HCT116 (cell line): ENCODE measurements around the gene NUDT9. TPM values are rescaled to one million over a fixed set of nuclear protein-coding genes. Genes with fewer than 3 reads are reported as not detected.
"Not testable (repeated sequence)": the region's sequence is repeated elsewhere in the genome, so short reads cannot be mapped to it uniquely, and the experiment has no call there.

ENCODE experiments used
- ATAC-seq: fragments of 200-7000 bp; cut with Tn5 transposase; 2 replicates; pipeline ENCODE4 v1.9.1; 2020; ENCODE audit warnings: mild to moderate bottlenecking, moderate library complexity
- BruUV-seq: library from RNA; stranded (reverse); fragments of 400-500 nt; replicated peaks from 2 replicates; lab custom pipeline; 2021; lab: Mats Ljungman, UMichigan
- CTCF ChIA-PET: fragments of 300-600 bp; sonication (Branson Sonifier 250); formaldehyde crosslinking; loops from one replicate; lab custom pipeline; 2021; ENCODE audit warnings: antibody characterized with exemption; lab: Charles Lee
- POLR2A ChIA-PET: fragments of 300-600, 350-600 bp; sonication (Branson Sonifier 250); formaldehyde crosslinking; loops from one replicate; lab custom pipeline; 2021; ENCODE audit warnings: antibody characterized with exemption; lab: Charles Lee
- RAD21 ChIA-PET, 2 experiments: fragments of 300-600 bp; sonication (Branson Sonifier 250); formaldehyde crosslinking; loops; one replicate each; lab custom pipeline; 2023; ENCODE audit warnings: low total read pairs in 2 of 2; ENCODE audit not compliant: uncharacterized antibody in 2 of 2, unreplicated experiment in 2 of 2, low non-redundant PET in 1 of 2; lab: Charles Lee
- DNase-seq: peaks from one replicate; pipeline ENCODE4 v3.0.0-alpha.2; 2010; ENCODE audit warnings: low read depth, low spot score
- H2AFZ ChIP-seq: fragments of 200-600 bp; shearing (Covaris generic), sonication (generic); 2 replicates; pipeline ENCODE4 v1.6.1; 2017; ENCODE audit warnings: low read depth, mixed run types, mixed read lengths, antibody characterized with exemption, low read length; ENCODE audit not compliant: poor library complexity, severe bottlenecking
- H3K27ac ChIP-seq: 2 replicates; pipeline ENCODE4 v1.5.1; 2012; ENCODE audit warnings: low read depth, low read length
- H3K27me3 ChIP-seq: fragments of 200-600 bp; sonication (generic); 2 replicates; pipeline ENCODE4 v1.6.1; 2016; ENCODE audit warnings: mixed run types, low read length, mixed read lengths; ENCODE audit not compliant: insufficient read depth
- H3K36me3 ChIP-seq, 2 experiments: fragments of 200-500 bp in 1 of 2; fragments of 200-600 bp in 1 of 2; sonication (Bioruptor generic) in 1 of 2; sonication (generic) in 1 of 2; 2 replicates each; pipeline versions ENCODE4 v1.5.1 to v1.6.1; 2014 to 2016; ENCODE audit warnings: low read length in 2 of 2, inconsistent platforms in 1 of 2, mixed read lengths in 1 of 2, mixed run types in 1 of 2; ENCODE audit not compliant: insufficient read depth in 2 of 2, control insufficient read depth in 1 of 2
- H3K4me1 ChIP-seq, 2 experiments: fragments of 200-600 bp in 1 of 2; sonication (generic) in 1 of 2; 2 replicates each; pipeline versions ENCODE4 v1.5.1 to v1.6.1; 2012 to 2017; ENCODE audit warnings: low read length in 2 of 2, inconsistent platforms in 1 of 2, mild to moderate bottlenecking in 1 of 2, mixed read lengths in 1 of 2, mixed run types in 1 of 2, moderate library complexity in 1 of 2; ENCODE audit not compliant: insufficient read depth in 2 of 2, control insufficient read depth in 1 of 2
- H3K4me2 ChIP-seq: fragments of 200-600 bp; sonication (generic); 2 replicates; pipeline ENCODE4 v1.6.1; 2017; ENCODE audit warnings: mixed run types, low read length, mixed read lengths
- H3K4me3 ChIP-seq, 2 experiments: fragments of 200-600 bp in 1 of 2; sonication (generic) in 1 of 2; replicated peaks in 1 of 2; 2 replicates each; pipeline ENCODE4 v1.5.1; 2011 to 2016; ENCODE audit warnings: low read length in 2 of 2, control low read depth in 1 of 2, low read depth in 1 of 2, mild to moderate bottlenecking in 1 of 2, mixed read lengths in 1 of 2, mixed run types in 1 of 2
- H3K79me2 ChIP-seq: fragments of 200-600 bp; sonication (generic); 2 replicates; pipeline ENCODE4 v1.6.1; 2017; ENCODE audit warnings: mild to moderate bottlenecking, mixed run types, low read length, moderate library complexity, mixed read lengths; ENCODE audit not compliant: insufficient read depth
- H3K9ac ChIP-seq: fragments of 200-600 bp; sonication (generic); 2 replicates; pipeline ENCODE4 v1.6.1; 2016; ENCODE audit warnings: low read length, mixed read lengths
- H3K9me2 ChIP-seq: fragments of 200-600 bp; sonication (generic), shearing (Covaris generic); 2 replicates; pipeline ENCODE4 v1.6.1; 2017; ENCODE audit warnings: mixed run types, mild to moderate bottlenecking, moderate library complexity; ENCODE audit not compliant: insufficient read depth
- H3K9me3 ChIP-seq, 2 experiments: fragments of 200-500 bp in 1 of 2; fragments of 200-600 bp in 1 of 2; sonication (Bioruptor generic) in 1 of 2; sonication (generic) in 1 of 2; 2 replicates each; pipeline ENCODE4 v1.6.1; 2014 to 2017; ENCODE audit warnings: low read length in 2 of 2, mixed read lengths in 2 of 2, inconsistent platforms in 1 of 2, low read depth in 1 of 2, mild to moderate bottlenecking in 1 of 2, mixed run types in 1 of 2, moderate library complexity in 1 of 2; ENCODE audit not compliant: control insufficient read depth in 1 of 2, insufficient read depth in 1 of 2
- H4K20me1 ChIP-seq: fragments of 200-600 bp; sonication (generic), shearing (Covaris generic); 2 replicates; pipeline ENCODE4 v1.6.1; 2017; ENCODE audit warnings: mixed run types, mild to moderate bottlenecking, moderate library complexity; ENCODE audit not compliant: insufficient read depth
- SP1 ChIP-seq: IDR thresholded peaks from 2 replicates; pipeline ENCODE4 v1.6.1; 2012; ENCODE audit warnings: low read depth
- intact Hi-C: fragments of 100-400 bp; cut with micrococcal nuclease; formaldehyde crosslinking; loops from 2 replicates; pipeline ENCODE4 v1.10.0; 2022
- total RNA-seq: library from RNA; stranded (reverse); gene quantifications from one replicate; pipeline ENCODE4 v1.2.1, GENCODE V29; 2021; ENCODE audit not compliant: unreplicated experiment
- TF ChIP-seq, protein P1 (sequence below), 3 experiments: fragments of 200-600 bp in 1 of 3; sonication (generic) in 1 of 3; IDR thresholded peaks in 2 of 3; conservative IDR thresholded peaks in 1 of 3; 2 replicates each; pipeline ENCODE4 v1.5.1; 2012 to 2017; ENCODE audit warnings: low read depth in 2 of 3, low read length in 2 of 3, antibody characterized with exemption in 1 of 3, borderline replicate concordance in 1 of 3, control low read depth in 1 of 3, mild to moderate bottlenecking in 1 of 3, mixed read lengths in 1 of 3, mixed run types in 1 of 3, moderate library complexity in 1 of 3; ENCODE audit not compliant: insufficient read depth in 1 of 3

The NUDT9 gene
- total RNA-seq, 1 experiment from 2014 or later = 13.5 TPM

GRCh38 chr4:87423317-87424098, 1.1 kb downstream of the NUDT9 start:
- H3K27ac ChIP-seq = peak overlapping the region; percentile 77; the same call in 1 of the 2 replicates
- peaks cover 8 to 23% of the 10 kb centered on the region in 2 experiments; a peak in 3 of 4 replicates for H3K4me1 ChIP-seq
- ChIA-PET POLR2A (interaction anchor here (1.8 kb wide), 1 partner anchor 32 kb away, joined by 7 read pairs; the partner anchor contains the start of gene HSD17B11), CTCF (no interaction called here), RAD21 (no interaction called here)
- H3K36me3 ChIP-seq = no peaks in the 10 kb centered on the region
- H3K9me2 ChIP-seq = no peaks in the 10 kb centered on the region
- no TSS peak for BruUV-seq
- peak overlapping the region; percentile 82 to 84 for H3K4me3 ChIP-seq
- H2AFZ ChIP-seq = peak overlapping the region; percentile 87
- peak overlapping the region; percentile 97 for H3K4me2 ChIP-seq
- TF ChIP-seq, protein P1, sequence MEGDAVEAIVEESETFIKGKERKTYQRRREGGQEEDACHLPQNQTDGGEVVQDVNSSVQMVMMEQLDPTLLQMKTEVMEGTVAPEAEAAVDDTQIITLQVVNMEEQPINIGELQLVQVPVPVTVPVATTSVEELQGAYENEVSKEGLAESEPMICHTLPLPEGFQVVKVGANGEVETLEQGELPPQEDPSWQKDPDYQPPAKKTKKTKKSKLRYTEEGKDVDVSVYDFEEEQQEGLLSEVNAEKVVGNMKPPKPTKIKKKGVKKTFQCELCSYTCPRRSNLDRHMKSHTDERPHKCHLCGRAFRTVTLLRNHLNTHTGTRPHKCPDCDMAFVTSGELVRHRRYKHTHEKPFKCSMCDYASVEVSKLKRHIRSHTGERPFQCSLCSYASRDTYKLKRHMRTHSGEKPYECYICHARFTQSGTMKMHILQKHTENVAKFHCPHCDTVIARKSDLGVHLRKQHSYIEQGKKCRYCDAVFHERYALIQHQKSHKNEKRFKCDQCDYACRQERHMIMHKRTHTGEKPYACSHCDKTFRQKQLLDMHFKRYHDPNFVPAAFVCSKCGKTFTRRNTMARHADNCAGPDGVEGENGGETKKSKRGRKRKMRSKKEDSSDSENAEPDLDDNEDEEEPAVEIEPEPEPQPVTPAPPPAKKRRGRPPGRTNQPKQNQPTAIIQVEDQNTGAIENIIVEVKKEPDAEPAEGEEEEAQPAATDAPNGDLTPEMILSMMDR (IDR thresholded peaks at IDR 0.05 in 2 of 3, conservative IDR thresholded peaks at IDR 0.05 in 1 of 3; ENCODE audit: borderline replicate concordance in 1 of 3, insufficient read depth in 1 of 3, low read depth in 2 of 3, low read length in 2 of 3) = peak in 1 of 3 experiments; percentile 11; a peak in 1 of 6 replicates
- no peak for TF ChIP-seq SP1
- H3K27me3 ChIP-seq = no peaks in the 10 kb centered on the region
- no peaks in the 10 kb centered on the region for H4K20me1 ChIP-seq
- intact Hi-C loops = loop anchor here (2.0 kb wide), 1 partner anchor 33 kb away; the partner anchor contains the start of gene HSD17B11
- peaks cover 0 to 4% of the 10 kb centered on the region in 2 experiments; a peak in 1 of 4 replicates for H3K9me3 ChIP-seq
- H3K79me2 ChIP-seq = peaks cover 49% of the 10 kb centered on the region
- H3K9ac ChIP-seq = peak overlapping the region; percentile 82
- no peak for DNase-seq
- ATAC-seq = no peak

DNA sequence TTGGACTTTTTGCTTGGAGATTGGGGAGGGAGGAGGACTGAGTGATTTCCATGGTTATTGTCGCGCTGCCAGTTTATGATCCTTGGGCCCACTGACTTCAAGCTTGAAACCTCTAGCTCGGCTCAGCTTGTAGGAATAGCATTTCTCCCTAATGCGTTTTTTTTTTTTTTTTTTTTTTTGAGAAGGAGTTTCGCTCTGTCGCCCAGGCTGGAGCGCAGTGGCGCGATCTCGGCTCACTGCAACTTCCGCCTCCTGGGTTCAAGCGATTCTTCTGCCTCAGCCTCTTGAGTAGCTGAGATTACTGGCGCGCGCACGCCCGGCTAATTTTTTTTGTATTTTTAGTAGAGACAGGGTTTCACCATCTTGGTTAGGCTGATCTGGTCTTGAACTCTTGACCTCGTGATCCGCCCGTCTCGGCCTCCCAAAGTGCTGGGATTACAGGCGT, 1.7 kb downstream of the NUDT9 start:
- H3K27ac ChIP-seq, H3K27me3 ChIP-seq, H3K9me2 ChIP-seq, RAD21 ChIA-PET, H3K9me3 ChIP-seq, POLR2A ChIA-PET, H3K36me3 ChIP-seq, H4K20me1 ChIP-seq, ATAC-seq, H3K9ac ChIP-seq, BruUV-seq, H2AFZ ChIP-seq, H3K4me3 ChIP-seq, intact Hi-C loops, DNase-seq, CTCF ChIA-PET: not testable (repeated sequence)
- H3K4me1 ChIP-seq = peaks cover 8 to 23% of the 10 kb centered on the region in 2 experiments; a peak in 3 of 4 replicates
- peak overlapping the region; percentile 97 for H3K4me2 ChIP-seq
- H3K79me2 ChIP-seq = peaks cover 54% of the 10 kb centered on the region
